ENCODE measurements around the gene PPP1R2C. TPM values are rescaled to one million over a fixed set of nuclear protein-coding genes. Genes with fewer than 3 reads are reported as not detected.

PPP1R2C gene
- total RNA-seq, 4 donors from 2014 or later, result not detected

DNA sequence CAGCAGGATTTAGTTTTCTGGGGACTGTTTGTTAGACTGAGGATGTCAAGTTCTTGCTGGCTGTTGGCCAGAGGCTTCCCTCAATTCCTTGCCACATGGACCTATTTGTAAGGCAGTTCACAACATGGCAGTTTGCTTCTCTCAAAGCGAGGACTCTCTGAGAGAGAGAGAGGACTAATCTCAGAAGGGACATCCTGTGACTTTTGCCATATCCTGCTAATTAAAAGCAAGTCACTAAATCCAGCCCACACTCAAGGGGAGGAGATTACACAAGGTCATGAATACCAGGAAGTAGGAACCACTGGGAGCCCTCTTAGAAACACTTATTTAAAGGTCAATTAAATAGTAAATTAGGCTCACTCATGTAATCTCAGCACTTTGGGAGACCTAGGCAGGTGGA, 38.2 kb downstream of the PPP1R2C start:
- WGBS, 2 donors, result no CpG with 5 or more reads among the region's 1 CpG
- Histone ChIP-seq H3K27me3 (no peaks in the 10 kb centered on the region), H3K36me3 (no peaks in the 10 kb centered on the region), H3K27ac (no peak overlapping the region), H3K4me3 (no peak overlapping the region), H3K4me1 (no peaks in the 10 kb centered on the region), H3K9me3 (no peaks in the 10 kb centered on the region)
- TF ChIP-seq, protein P1, sequence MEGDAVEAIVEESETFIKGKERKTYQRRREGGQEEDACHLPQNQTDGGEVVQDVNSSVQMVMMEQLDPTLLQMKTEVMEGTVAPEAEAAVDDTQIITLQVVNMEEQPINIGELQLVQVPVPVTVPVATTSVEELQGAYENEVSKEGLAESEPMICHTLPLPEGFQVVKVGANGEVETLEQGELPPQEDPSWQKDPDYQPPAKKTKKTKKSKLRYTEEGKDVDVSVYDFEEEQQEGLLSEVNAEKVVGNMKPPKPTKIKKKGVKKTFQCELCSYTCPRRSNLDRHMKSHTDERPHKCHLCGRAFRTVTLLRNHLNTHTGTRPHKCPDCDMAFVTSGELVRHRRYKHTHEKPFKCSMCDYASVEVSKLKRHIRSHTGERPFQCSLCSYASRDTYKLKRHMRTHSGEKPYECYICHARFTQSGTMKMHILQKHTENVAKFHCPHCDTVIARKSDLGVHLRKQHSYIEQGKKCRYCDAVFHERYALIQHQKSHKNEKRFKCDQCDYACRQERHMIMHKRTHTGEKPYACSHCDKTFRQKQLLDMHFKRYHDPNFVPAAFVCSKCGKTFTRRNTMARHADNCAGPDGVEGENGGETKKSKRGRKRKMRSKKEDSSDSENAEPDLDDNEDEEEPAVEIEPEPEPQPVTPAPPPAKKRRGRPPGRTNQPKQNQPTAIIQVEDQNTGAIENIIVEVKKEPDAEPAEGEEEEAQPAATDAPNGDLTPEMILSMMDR (IDR thresholded peaks at IDR 0.05), result no peak
- no peak for TF ChIP-seq POLR2A (IDR thresholded peaks at IDR 0.05)
- DNase-seq, result no peak
- intact Hi-C loops (cut with DNase I), result no loop called here

DNA sequence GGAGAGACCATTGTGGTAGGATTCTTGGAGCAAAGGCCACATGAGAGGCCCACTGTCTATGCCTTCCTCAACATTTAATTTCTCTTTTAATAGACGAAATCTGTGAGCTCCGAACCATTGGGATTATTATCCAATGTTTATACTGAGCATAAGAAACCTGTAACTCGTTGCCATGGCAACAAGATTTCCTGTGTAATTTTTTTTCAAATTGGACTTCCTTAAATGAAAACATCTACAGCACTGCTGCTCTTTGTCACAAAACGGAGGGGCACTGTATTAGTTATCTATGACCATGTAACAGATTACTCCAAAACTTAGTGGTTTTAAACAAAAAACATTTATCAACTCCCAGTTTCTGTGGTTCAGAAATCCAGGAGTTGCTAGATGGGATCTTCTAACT, 38.7 kb downstream of the PPP1R2C start:
- no peaks in the 10 kb centered on the region for H3K27me3 ChIP-seq
- 53 to 78% methylated on average over 4 of the region's 4 CpGs for WGBS, 2 donors
- no peaks in the 10 kb centered on the region for H3K36me3 ChIP-seq
- intact Hi-C loops (cut with DNase I), result no loop called here
- no peak for DNase-seq
- no peaks in the 10 kb centered on the region for H3K4me1 ChIP-seq
- H3K27ac ChIP-seq, result no peak overlapping the region
- H3K4me3 ChIP-seq, result no peak overlapping the region
- H3K9me3 ChIP-seq, result no peaks in the 10 kb centered on the region
- no peak for TF ChIP-seq POLR2A (IDR thresholded peaks at IDR 0.05)
- TF ChIP-seq, protein P1 (IDR thresholded peaks at IDR 0.05), result no peak

DNA sequence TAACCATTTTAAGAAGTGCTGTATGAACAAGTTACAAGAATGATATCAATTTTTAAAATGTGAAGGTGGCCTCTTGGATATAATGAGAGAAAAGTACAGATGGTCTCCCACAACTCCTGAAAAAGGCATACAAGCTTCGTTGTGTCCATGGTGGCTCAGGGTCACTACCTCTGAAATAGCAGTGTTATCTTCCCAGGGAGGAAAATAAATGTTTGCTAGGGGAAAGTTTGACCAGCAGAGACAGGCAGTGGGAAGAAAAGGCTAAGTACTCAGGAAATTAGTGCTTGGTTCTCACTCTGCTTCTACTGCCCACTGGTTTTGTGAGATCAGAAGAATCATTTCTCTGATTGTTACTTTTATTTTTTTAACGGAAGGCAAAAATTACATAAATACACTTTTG, 39.4 kb downstream of the PPP1R2C start:
- Histone ChIP-seq H3K4me1 (no peaks in the 10 kb centered on the region), H3K36me3 (no peaks in the 10 kb centered on the region), H3K27me3 (no peaks in the 10 kb centered on the region), H3K9me3 (no peaks in the 10 kb centered on the region), H3K4me3 (no peak overlapping the region), H3K27ac (no peak overlapping the region)
- TF ChIP-seq, protein P1 (IDR thresholded peaks at IDR 0.05), result no peak
- intact Hi-C loops (cut with DNase I), result no loop called here
- no peak for DNase-seq
- 87 to 95% methylated on average over 2 of the region's 2 CpGs for WGBS, 2 donors

DNA sequence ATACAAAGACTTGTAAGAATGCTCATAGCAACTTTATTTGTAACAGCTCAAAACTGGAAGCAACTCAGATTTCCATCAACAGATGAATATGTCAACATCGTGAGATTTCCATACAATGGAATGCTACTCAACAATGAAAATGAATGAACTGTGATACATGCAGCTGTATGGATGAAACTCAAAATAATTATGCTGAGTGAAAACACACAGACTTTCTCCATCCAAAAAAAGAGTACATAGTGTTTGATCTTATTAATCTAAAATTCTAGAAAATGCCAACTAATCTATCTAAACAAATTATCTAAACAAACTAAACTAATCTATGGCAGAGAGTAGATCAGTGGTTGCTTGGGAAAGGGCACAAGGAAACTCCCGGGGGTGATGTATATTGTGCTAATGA, 42.7 kb downstream of the PPP1R2C start:
- TF ChIP-seq, protein P1 (IDR thresholded peaks at IDR 0.05), result no peak
- TF ChIP-seq POLR2A (IDR thresholded peaks at IDR 0.05), result no peak
- WGBS, 2 donors, result 58 to 60% methylated on average over 2 of the region's 2 CpGs
- H3K4me3 ChIP-seq, result no peak overlapping the region
- no peak for DNase-seq
- no peak overlapping the region for H3K27ac ChIP-seq
- no peaks in the 10 kb centered on the region for H3K27me3 ChIP-seq
- H3K4me1 ChIP-seq, result no peaks in the 10 kb centered on the region
- H3K9me3 ChIP-seq, result no peaks in the 10 kb centered on the region
- H3K36me3 ChIP-seq, result no peaks in the 10 kb centered on the region
- intact Hi-C loops (cut with DNase I), result no loop called here

DNA sequence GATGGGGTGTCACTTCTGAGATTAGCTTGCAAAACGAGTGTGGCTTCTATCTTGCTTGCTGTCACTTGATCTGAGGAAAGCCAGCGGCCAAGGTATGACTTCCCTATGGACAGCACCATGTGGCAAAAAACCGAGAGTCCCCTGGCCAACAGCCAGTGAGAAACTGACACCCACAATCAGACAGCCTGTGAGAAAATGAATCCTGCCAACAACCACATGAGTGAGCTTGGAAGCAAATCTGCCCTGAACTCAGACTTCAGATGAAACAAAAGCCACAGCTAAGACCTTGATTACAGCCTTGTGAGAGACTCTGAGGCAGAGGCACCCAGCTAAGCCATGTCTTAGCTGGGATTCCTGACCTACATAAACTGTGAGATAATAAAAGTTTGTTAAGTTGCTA, 45.5 kb downstream of the PPP1R2C start:
- Histone ChIP-seq H3K27ac (no peak overlapping the region), H3K4me1 (no peaks in the 10 kb centered on the region), H3K9me3 (no peaks in the 10 kb centered on the region), H3K27me3 (no peaks in the 10 kb centered on the region), H3K4me3 (no peak overlapping the region), H3K36me3 (no peaks in the 10 kb centered on the region)
- intact Hi-C loops (cut with DNase I), result no loop called here
- TF ChIP-seq, protein P1 (IDR thresholded peaks at IDR 0.05), result no peak
- TF ChIP-seq POLR2A (IDR thresholded peaks at IDR 0.05), result no peak
- DNase-seq, result no peak
- 25% methylated on average over 1 of the region's 3 CpGs; no CpG with 5 or more reads in 1 of the 2 donors for WGBS, 2 donors

Data from esophagus squamous epithelium (tissue), 5 donors.